PC-9 (cell line): ENCODE data around the gene RPP25L. TPM values are rescaled to one million over a fixed set of nuclear protein-coding genes. Genes with fewer than 3 reads are reported as not detected.

Experiments used
- BruUV-seq: library from RNA; stranded (reverse); fragments of 400-500 nt; replicated peaks from 2 replicates; lab custom pipeline; 2021; lab: Mats Ljungman, UMichigan
- CTCF ChIA-PET: fragments of 300-600 bp; sonication (Branson Sonifier 250); formaldehyde crosslinking; loops from one replicate; lab custom pipeline; 2022; ENCODE audit warnings: antibody characterized with exemption; lab: Charles Lee
- POLR2A ChIA-PET: fragments of 300-600 bp; sonication (Branson Sonifier 250); formaldehyde crosslinking; loops from one replicate; lab custom pipeline; 2022; ENCODE audit warnings: antibody characterized with exemption; ENCODE audit not compliant: unreplicated experiment; lab: Charles Lee
- DNase-seq, 2 experiments: peaks; one replicate each; pipeline versions ENCODE4 v3.0.0 to v3.0.0-alpha.2; 2015 to 2022; ENCODE audit warnings: mixed read lengths in 1 of 2
- H2AFZ ChIP-seq: fragments of 200-600 bp; sonication (generic); 2 replicates; pipeline ENCODE4 v1.8.1; 2017; ENCODE audit warnings: antibody characterized with exemption
- H3F3A ChIP-seq: fragments of 200-600 bp; sonication (generic); 2 replicates; pipeline ENCODE4 v1.8.1; 2017; ENCODE audit warnings: antibody characterized with exemption, mild to moderate bottlenecking, low read depth; ENCODE audit not compliant: insufficient read depth
- H3K27ac ChIP-seq: fragments of 200-600 bp; sonication (generic); 2 replicates; pipeline ENCODE4 v1.6.1; 2016; ENCODE audit warnings: mixed run types
- H3K27me3 ChIP-seq: fragments of 200-600 bp; sonication (generic); 2 replicates; pipeline ENCODE4 v1.6.1; 2016; ENCODE audit warnings: low read depth, mixed run types; ENCODE audit not compliant: insufficient read depth
- H3K36me3 ChIP-seq: fragments of 200-600 bp; sonication (generic); 2 replicates; pipeline ENCODE4 v1.6.1; 2016; ENCODE audit warnings: low read depth, mixed run types
- H3K4me1 ChIP-seq: fragments of 200-600 bp; sonication (generic); replicated peaks from 2 replicates; pipeline ENCODE4 v1.6.1; 2016; ENCODE audit warnings: mixed run types; ENCODE audit not compliant: insufficient read depth
- H3K4me2 ChIP-seq: fragments of 200-600 bp; sonication (generic); 2 replicates; pipeline ENCODE4 v1.6.1; 2017; ENCODE audit warnings: mixed run types
- H3K4me3 ChIP-seq: fragments of 200-600 bp; sonication (generic); 2 replicates; pipeline ENCODE4 v1.6.1; 2016; ENCODE audit warnings: mixed run types
- H3K79me2 ChIP-seq: fragments of 200-600 bp; sonication (generic); 2 replicates; pipeline ENCODE4 v1.6.1; 2017; ENCODE audit warnings: low read depth, mixed run types
- H3K9me2 ChIP-seq: fragments of 200-600 bp; sonication (generic); 2 replicates; pipeline ENCODE4 v1.8.1; 2017; ENCODE audit warnings: mild to moderate bottlenecking; ENCODE audit not compliant: insufficient read depth
- H3K9me3 ChIP-seq: fragments of 200-600 bp; sonication (generic); 2 replicates; pipeline ENCODE4 v1.8.1; 2016; ENCODE audit warnings: low read depth; ENCODE audit not compliant: insufficient read depth
- H4K20me1 ChIP-seq: fragments of 200-600 bp; sonication (generic); 2 replicates; pipeline ENCODE4 v1.8.1; 2017; ENCODE audit not compliant: insufficient read depth
- EZH2 ChIP-seq: fragments of 200-600 bp; sonication (generic); IDR thresholded peaks from 2 replicates; pipeline ENCODE4 v1.8.0; 2017; ENCODE audit warnings: antibody characterized with exemption, low read depth
- intact Hi-C: fragments of 100-400 bp; cut with micrococcal nuclease; formaldehyde crosslinking; loops from one replicate; pipeline ENCODE4 v1.10.0; 2022; ENCODE audit not compliant: unreplicated experiment
- total RNA-seq: library from RNA; stranded (reverse); gene quantifications from 2 replicates; pipeline ENCODE4 v1.2.3, GENCODE V29; 2021
- TF ChIP-seq, protein P1 (sequence below): fragments of 200-600 bp; sonication (generic); conservative IDR thresholded peaks from 2 replicates; pipeline ENCODE4 v1.6.1; 2017; ENCODE audit warnings: mixed run types, antibody characterized with exemption, mild to moderate bottlenecking, moderate library complexity

Gene RPP25L
- total RNA-seq, 1 experiment from 2014 or later, result 15.6 TPM

DNA sequence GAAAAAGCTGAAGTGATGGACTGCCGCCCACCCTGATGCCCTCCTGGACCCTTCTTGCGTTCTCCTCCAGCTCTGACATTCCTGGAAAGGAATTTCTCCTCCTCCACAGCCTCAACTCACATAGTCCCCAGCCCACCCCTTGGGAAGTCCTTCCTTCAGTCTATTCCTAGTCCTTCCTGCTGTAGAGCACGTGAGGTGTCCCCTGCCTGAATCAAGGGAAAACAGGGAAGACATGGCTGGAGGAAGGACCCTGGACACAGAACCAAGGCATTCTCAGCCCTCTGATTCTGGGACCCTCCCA lies 13.2 kb upstream of the RPP25L start:
- Histone ChIP-seq H3K4me1 (no peaks in the 10 kb centered on the region), H3K36me3 (no peaks in the 10 kb centered on the region), H3K9me2 (no peaks in the 10 kb centered on the region), H3K4me2 (no peak overlapping the region), H3K9me3 (no peaks in the 10 kb centered on the region), H2AFZ (no peak overlapping the region), H3K79me2 (no peaks in the 10 kb centered on the region), H3K4me3 (no peak overlapping the region), H3F3A (no peaks in the 10 kb centered on the region), H3K27ac (no peak overlapping the region), H4K20me1 (no peaks in the 10 kb centered on the region), H3K27me3 (peaks cover 50% of the 10 kb centered on the region)
- intact Hi-C loops, result no loop called here
- ChIA-PET CTCF (no interaction called here), POLR2A (no interaction called here)
- no peak for DNase-seq
- no peak for TF ChIP-seq EZH2
- TF ChIP-seq, protein P1, sequence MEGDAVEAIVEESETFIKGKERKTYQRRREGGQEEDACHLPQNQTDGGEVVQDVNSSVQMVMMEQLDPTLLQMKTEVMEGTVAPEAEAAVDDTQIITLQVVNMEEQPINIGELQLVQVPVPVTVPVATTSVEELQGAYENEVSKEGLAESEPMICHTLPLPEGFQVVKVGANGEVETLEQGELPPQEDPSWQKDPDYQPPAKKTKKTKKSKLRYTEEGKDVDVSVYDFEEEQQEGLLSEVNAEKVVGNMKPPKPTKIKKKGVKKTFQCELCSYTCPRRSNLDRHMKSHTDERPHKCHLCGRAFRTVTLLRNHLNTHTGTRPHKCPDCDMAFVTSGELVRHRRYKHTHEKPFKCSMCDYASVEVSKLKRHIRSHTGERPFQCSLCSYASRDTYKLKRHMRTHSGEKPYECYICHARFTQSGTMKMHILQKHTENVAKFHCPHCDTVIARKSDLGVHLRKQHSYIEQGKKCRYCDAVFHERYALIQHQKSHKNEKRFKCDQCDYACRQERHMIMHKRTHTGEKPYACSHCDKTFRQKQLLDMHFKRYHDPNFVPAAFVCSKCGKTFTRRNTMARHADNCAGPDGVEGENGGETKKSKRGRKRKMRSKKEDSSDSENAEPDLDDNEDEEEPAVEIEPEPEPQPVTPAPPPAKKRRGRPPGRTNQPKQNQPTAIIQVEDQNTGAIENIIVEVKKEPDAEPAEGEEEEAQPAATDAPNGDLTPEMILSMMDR, result no peak
- BruUV-seq, result no TSS peak

DNA sequence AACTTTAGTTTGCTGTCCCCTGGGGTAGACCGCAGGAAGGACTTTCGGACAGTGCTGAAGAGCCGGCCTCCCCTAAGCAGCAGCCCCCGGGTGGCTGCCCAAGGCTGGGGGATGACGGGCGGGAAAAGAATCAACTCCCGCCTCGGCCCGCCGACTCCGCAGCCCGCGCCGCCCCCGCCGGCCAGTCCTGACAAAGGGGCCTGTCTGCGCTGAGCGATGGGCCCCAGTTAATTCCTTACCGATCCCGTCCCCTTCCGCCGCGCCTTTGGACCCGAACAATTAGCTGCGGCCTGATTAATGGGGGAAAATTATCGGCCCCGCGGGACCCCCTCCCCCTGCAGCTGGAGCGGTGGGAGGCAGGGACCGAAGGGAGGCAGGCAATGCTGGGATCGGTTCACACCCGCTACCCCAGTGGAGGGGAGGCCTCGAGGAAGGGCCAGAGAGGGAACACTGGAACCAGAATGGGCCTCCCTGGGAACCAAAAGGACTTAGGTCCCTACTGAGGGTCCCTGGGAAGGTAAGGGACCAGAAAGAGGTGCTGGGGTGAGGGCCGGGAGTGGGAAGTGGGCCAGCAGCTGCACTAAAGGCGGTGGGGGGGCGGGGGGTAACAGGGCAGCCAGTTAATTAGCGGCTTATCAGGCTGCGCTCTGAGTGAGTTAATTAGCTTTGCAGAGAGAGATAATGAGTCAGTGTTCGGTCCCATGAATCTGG lies 12.7 kb upstream of the RPP25L start:
- no peak overlapping the region for H3K4me2 ChIP-seq
- H4K20me1 ChIP-seq, result no peaks in the 10 kb centered on the region
- H2AFZ ChIP-seq, result no peak overlapping the region
- no peaks in the 10 kb centered on the region for H3K79me2 ChIP-seq
- POLR2A ChIA-PET, result no interaction called here
- no peaks in the 10 kb centered on the region for H3K36me3 ChIP-seq
- H3K4me3 ChIP-seq, result no peak overlapping the region
- BruUV-seq, result no TSS peak
- no peak for DNase-seq
- H3K9me2 ChIP-seq, result no peaks in the 10 kb centered on the region
- intact Hi-C loops, result no loop called here
- no peak overlapping the region for H3K27ac ChIP-seq
- TF ChIP-seq, protein P1, result no peak
- TF ChIP-seq EZH2, result no peak
- CTCF ChIA-PET, result no interaction called here
- no peaks in the 10 kb centered on the region for H3F3A ChIP-seq
- H3K4me1 ChIP-seq, result no peaks in the 10 kb centered on the region
- H3K27me3 ChIP-seq, result peaks cover 45% of the 10 kb centered on the region
- no peaks in the 10 kb centered on the region for H3K9me3 ChIP-seq

GRCh38 chr9:34623374-34624235 lies 11.7 kb upstream of the RPP25L start:
- Histone ChIP-seq H3K9me2 (no peaks in the 10 kb centered on the region), H3K9me3 (no peaks in the 10 kb centered on the region), H3K4me2 (no peak overlapping the region), H3K27me3 (peaks cover 39% of the 10 kb centered on the region), H3K4me1 (no peaks in the 10 kb centered on the region), H3F3A (no peaks in the 10 kb centered on the region), H3K4me3 (no peak overlapping the region), H3K36me3 (no peaks in the 10 kb centered on the region), H4K20me1 (no peaks in the 10 kb centered on the region), H3K27ac (no peak overlapping the region), H3K79me2 (no peaks in the 10 kb centered on the region), H2AFZ (no peak overlapping the region)
- POLR2A ChIA-PET, result no interaction called here
- no peak for TF ChIP-seq EZH2
- TF ChIP-seq, protein P1, result no peak
- no TSS peak for BruUV-seq
- intact Hi-C loops, result no loop called here
- CTCF ChIA-PET, result no interaction called here
- DNase-seq, result no peak
